Hypothalamus (tissue), 51 donors: ENCODE data around the gene DYNC1LI2.
A peak's percentile ranks its signal among the peaks of the same experiment; 100 is the strongest.
"Not testable (repeated sequence)": the region's sequence is repeated elsewhere in the genome, so short reads cannot be mapped to it uniquely, and the experiment has no call there.

Source experiments
- DNase-seq, 51 donors: peaks; one replicate each; lab custom pipeline; 2025; lab: John Stamatoyannopoulos, UW

Gene DYNC1LI2

GRCh38 chr16:66699898-66700297 is 51.5 kb downstream of the DYNC1LI2 start:
- DNase-seq = no peak

GRCh38 chr16:66698046-66698445 is 53.4 kb downstream of the DYNC1LI2 start:
- DNase-seq = no peak

- DNase-seq = peak in 47 of 51 donors; percentile 20 to 89 (median 71)
These were observed 54.5 kb downstream of the DYNC1LI2 start, which contains the start of gene CMTM4 for GRCh38 chr16:66696669-66697630. TSS of gene CMTM4 (minus strand) at chr16:66696743. CDS start at chr16:66696525, 218 bp downstream.

GRCh38 chr16:66695935-66696668 is 55.3 kb downstream of the DYNC1LI2 start:
- peak in 10 of 51 donors; percentile 17 to 57 (median 44) for DNase-seq

GRCh38 chr16:66695471-66695934 is 55.9 kb downstream of the DYNC1LI2 start:
- DNase-seq = peak in 35 of 51 donors; percentile 16 to 66 (median 39)

- no peak for DNase-seq
These were observed 58.3 kb downstream of the DYNC1LI2 start for GRCh38 chr16:66693149-66693548.

- DNase-seq = no peak
These were observed 59.1 kb downstream of the DYNC1LI2 start for GRCh38 chr16:66692341-66692740.

- DNase-seq = no peak
These were observed 60.2 kb downstream of the DYNC1LI2 start for GRCh38 chr16:66691234-66691633.

- DNase-seq = peak in 8 of 51 donors; percentile 5 to 59 (median 28)
These were observed 61.1 kb downstream of the DYNC1LI2 start for GRCh38 chr16:66690106-66690847.

GRCh38 chr16:66689282-66689681 is 62.1 kb downstream of the DYNC1LI2 start:
- no peak for DNase-seq

GRCh38 chr16:66687906-66688625 is 63.3 kb downstream of the DYNC1LI2 start:
- DNase-seq = no peak

- DNase-seq = not testable (repeated sequence)
These were observed 65.8 kb downstream of the DYNC1LI2 start for GRCh38 chr16:66685501-66686115.

- no peak for DNase-seq
These were observed 69.1 kb downstream of the DYNC1LI2 start for GRCh38 chr16:66682271-66682670.

- no peak for DNase-seq
These were observed 69.7 kb downstream of the DYNC1LI2 start for GRCh38 chr16:66681676-66682075.

GRCh38 chr16:66678337-66678736 is 73.1 kb downstream of the DYNC1LI2 start:
- no peak for DNase-seq

- no peak for DNase-seq
These were observed 73.6 kb downstream of the DYNC1LI2 start for GRCh38 chr16:66677836-66678235.

- peak in 27 of 51 donors; percentile 10 to 73 (median 33) for DNase-seq
These were observed 74.2 kb downstream of the DYNC1LI2 start for GRCh38 chr16:66677179-66677578.

GRCh38 chr16:66676599-66676998 is 74.8 kb downstream of the DYNC1LI2 start:
- DNase-seq = no peak

GRCh38 chr16:66673691-66674090 is 77.7 kb downstream of the DYNC1LI2 start:
- no peak for DNase-seq
